Measurements from ENCODE around the gene KLHDC2. TPM values are rescaled to one million over a fixed set of nuclear protein-coding genes. Genes with fewer than 3 reads are reported as not detected.
"Not testable (repeated sequence)": the region's sequence is repeated elsewhere in the genome, so short reads cannot be mapped to it uniquely, and the experiment has no call there.

The KLHDC2 gene
- total and polyA plus RNA-seq, 2 experiments from 2014 or later: 83.7 to 192 TPM

DNA sequence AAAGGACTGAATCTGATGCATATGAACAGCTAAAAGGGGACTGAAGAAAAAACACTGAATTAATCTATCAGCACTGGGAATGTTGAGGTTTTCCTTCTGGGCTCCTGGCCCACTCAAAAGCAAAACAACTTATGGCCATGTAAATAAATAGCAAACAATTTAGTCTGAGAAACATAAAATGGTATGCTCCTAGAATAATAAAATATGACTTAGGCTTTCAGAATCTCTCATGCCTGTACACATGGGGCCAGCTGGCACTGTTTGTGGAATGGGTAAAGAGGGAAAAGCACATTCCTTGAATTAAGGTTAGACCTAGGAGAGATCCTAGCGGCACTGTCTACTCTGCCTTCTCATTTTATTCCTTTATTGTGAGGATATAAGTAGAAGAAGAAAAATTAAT, 6.2 kb downstream of the KLHDC2 start:
- Histone ChIP-seq H3K4me3 (no peak overlapping the region), H3K27ac (no peak overlapping the region), H3K27me3 (no peaks in the 10 kb centered on the region), H3K9me3 (ENCODE audit: low read depth) (no peaks in the 10 kb centered on the region), H3K36me3 (peaks cover 51% of the 10 kb centered on the region), H3K4me1 (ENCODE audit: low read depth) (peaks cover 13% of the 10 kb centered on the region)
- TF ChIP-seq CTCF (IDR thresholded peaks at IDR 0.05; ENCODE audit: low read depth, low read length): no peak
- no peak for DNase-seq (ENCODE audit: low read depth in 1 of 2, low spot score in 1 of 2)

GRCh38 chr14:49778421-49778820, 10.5 kb downstream of the KLHDC2 start:
- H3K27me3 ChIP-seq: no peaks in the 10 kb centered on the region
- DNase-seq (ENCODE audit: low read depth in 1 of 2, low spot score in 1 of 2): no peak
- H3K9me3 ChIP-seq (ENCODE audit: low read depth): no peaks in the 10 kb centered on the region
- no peak for TF ChIP-seq CTCF (IDR thresholded peaks at IDR 0.05; ENCODE audit: low read depth, low read length)
- H3K36me3 ChIP-seq: peaks cover 76% of the 10 kb centered on the region
- H3K27ac ChIP-seq: no peak overlapping the region
- no peak overlapping the region for H3K4me3 ChIP-seq
- H3K4me1 ChIP-seq (ENCODE audit: low read depth): no peaks in the 10 kb centered on the region

GRCh38 chr14:49781040-49781439, 13.1 kb downstream of the KLHDC2 start:
- H3K27ac ChIP-seq; DNase-seq (ENCODE audit: low read depth in 1 of 2, low spot score in 1 of 2); H3K4me3 ChIP-seq; H3K27me3 ChIP-seq; H3K4me1 ChIP-seq (ENCODE audit: low read depth); H3K9me3 ChIP-seq (ENCODE audit: low read depth): not testable (repeated sequence)
- peaks cover 82% of the 10 kb centered on the region for H3K36me3 ChIP-seq

DNA sequence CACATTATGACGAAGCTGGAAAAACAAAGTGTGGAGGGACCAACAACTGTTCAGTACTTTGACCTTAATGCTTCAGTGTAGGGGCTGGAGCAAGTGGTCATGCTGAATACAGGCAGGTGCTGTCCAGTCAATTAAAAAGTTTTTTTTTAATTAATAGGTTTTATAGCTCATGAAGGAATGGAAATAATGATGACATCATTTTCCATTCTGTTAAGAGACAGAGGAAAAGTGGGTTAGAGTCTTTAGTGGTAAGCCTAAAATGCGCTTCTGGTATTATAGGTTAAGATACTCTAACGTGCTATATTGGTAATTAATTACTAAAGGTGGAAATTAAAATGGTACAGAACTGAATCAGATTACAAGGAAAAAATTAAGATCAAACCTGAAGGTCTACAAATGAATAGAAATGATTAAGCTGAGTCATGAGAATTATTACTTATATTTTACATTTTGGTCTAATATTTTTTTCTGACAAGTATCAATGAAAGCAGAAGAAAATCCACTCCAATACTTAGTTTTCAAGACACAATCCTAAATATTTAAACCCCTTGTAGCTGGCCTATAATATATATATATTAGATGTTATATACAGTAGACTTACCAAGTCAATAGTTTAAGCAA, 15.6 kb downstream of the KLHDC2 start:
- no peak for DNase-seq (ENCODE audit: low read depth in 1 of 2, low spot score in 1 of 2)
- H3K9me3 ChIP-seq (ENCODE audit: low read depth): no peaks in the 10 kb centered on the region
- no peaks in the 10 kb centered on the region for H3K27me3 ChIP-seq
- no peaks in the 10 kb centered on the region for H3K4me1 ChIP-seq (ENCODE audit: low read depth)
- H3K27ac ChIP-seq: no peak overlapping the region
- peaks cover 86% of the 10 kb centered on the region for H3K36me3 ChIP-seq
- H3K4me3 ChIP-seq: no peak overlapping the region
- TF ChIP-seq CTCF (IDR thresholded peaks at IDR 0.05; ENCODE audit: low read depth, low read length): no peak

- H3K4me3 ChIP-seq: no peak overlapping the region
- no peak for TF ChIP-seq CTCF (IDR thresholded peaks at IDR 0.05; ENCODE audit: low read depth, low read length)
- no peaks in the 10 kb centered on the region for H3K27me3 ChIP-seq
- no peak overlapping the region for H3K27ac ChIP-seq
- peaks cover 77% of the 10 kb centered on the region for H3K36me3 ChIP-seq
- no peak for DNase-seq (ENCODE audit: low read depth in 1 of 2, low spot score in 1 of 2)
- no peaks in the 10 kb centered on the region for H3K4me1 ChIP-seq (ENCODE audit: low read depth)
- no peaks in the 10 kb centered on the region for H3K9me3 ChIP-seq (ENCODE audit: low read depth)
These were observed 18.4 kb downstream of the KLHDC2 start for GRCh38 chr14:49786315-49786714.

GRCh38 chr14:49792618-49793017, 24.7 kb downstream of the KLHDC2 start:
- no peak overlapping the region for H3K4me3 ChIP-seq
- no peak for DNase-seq (ENCODE audit: low read depth in 1 of 2, low spot score in 1 of 2)
- peak overlapping the region; percentile 10 for H3K27ac ChIP-seq
- H3K4me1 ChIP-seq (ENCODE audit: low read depth): no peaks in the 10 kb centered on the region
- H3K36me3 ChIP-seq: peaks cover 67% of the 10 kb centered on the region
- no peaks in the 10 kb centered on the region for H3K9me3 ChIP-seq (ENCODE audit: low read depth)
- TF ChIP-seq CTCF (IDR thresholded peaks at IDR 0.05; ENCODE audit: low read depth, low read length): no peak
- no peaks in the 10 kb centered on the region for H3K27me3 ChIP-seq
